Embryonic facial prominence (tissue), 1 donor: ENCODE results near the gene CTIF.
"Not testable (repeated sequence)": the region's sequence is repeated elsewhere in the genome, so short reads cannot be mapped to it uniquely, and the experiment has no call there.

Experiments used
- DNase-seq: peaks from one replicate; pipeline ENCODE4 v3.0.0-alpha.2; 2016; ENCODE audit errors: extremely low spot score

The CTIF gene

GRCh38 chr18:48706731-48707130 lies 167.9 kb downstream of the CTIF start:
- DNase-seq: no peak

DNA sequence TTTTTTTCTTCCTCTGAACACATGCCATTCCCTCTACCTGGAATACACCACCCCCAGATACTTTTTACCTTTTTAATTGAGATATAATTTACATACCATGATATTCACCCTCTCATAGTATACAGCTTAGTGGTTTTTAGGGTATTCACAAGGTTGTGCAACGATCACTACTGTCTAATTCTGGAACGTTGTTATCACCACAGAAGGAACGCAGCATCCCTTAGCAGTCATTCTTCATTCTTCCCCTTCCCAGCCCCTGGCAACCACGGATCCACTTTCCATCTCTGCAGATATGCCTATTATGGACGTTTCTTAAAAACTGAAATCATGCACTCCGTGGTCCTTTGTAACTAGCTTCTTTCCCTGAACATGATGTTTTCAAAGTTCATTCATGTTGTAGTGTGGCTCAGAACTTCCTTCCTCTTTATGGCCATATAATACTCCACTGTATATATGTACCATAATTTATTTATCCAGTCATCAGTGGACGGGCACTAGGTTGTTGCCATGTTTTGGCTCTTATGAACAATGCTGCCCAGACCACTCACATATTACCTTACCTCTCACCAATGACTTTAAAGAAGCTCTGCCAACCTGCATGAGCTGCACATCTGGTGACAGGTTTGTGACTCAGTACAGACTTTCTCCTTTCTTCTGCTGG lies 168.9 kb downstream of the CTIF start:
- DNase-seq: no peak

DNA sequence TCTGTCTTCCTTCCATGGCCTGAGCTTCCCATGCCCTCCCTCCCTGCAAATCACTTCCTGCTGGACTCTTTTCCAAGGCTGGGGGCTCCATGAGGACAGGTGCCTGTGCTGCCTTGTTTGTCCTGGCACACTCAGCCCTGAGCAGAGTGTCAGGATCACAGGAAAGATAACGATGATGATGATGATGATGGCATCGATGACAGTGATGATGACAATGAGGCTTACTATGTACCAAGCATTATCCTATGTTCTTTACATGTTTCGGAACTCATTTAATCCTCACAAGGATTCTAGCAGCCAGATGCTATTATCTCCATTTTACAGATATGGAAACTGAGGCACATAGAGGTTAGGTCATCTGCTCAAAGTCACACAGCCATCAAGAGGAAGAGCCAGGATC lies 170.0 kb downstream of the CTIF start:
- DNase-seq: no peak

- no peak for DNase-seq
Measured at GRCh38 chr18:48709371-48710062, 170.7 kb downstream of the CTIF start.

DNA sequence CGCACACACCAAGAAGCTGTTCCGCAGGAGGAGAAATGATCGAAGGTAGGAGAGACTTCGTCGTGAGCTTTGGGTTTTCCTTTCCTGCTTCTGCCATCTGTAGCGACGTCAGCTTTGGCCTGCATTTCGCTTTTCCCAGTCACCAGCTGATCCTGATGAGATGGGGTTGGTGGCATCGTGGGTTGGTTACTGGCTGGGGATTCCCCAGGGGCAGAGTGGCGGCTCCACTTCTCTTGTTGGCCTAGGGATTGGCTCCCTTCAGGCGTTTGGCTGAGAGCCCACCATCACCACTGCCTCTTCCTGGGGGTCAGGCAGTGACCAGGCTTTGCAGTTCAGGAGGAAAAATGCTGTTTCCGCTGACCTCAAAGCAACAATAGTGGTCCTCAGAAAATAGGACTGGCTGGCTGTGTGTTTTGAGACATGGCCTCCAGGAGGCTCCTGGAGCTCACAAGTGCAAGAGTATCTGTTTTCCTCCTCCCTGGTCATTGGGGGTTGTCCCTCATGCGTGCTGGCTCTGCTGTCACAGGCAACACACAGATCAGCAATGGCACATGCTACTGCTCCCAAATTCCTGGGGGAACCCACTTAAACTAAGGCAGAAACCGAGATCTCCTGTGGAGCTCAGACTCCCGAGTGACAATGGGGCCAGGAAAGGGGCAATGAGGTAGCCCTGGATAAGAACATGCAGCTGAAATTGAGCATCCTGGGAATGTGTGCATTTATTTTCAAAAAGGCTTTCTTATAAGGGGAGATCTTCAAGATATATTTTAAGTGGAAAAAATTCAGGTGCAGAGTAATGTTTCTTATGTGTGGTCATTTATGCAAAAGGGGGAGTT lies 173.0 kb downstream of the CTIF start:
- no peak for DNase-seq

DNA sequence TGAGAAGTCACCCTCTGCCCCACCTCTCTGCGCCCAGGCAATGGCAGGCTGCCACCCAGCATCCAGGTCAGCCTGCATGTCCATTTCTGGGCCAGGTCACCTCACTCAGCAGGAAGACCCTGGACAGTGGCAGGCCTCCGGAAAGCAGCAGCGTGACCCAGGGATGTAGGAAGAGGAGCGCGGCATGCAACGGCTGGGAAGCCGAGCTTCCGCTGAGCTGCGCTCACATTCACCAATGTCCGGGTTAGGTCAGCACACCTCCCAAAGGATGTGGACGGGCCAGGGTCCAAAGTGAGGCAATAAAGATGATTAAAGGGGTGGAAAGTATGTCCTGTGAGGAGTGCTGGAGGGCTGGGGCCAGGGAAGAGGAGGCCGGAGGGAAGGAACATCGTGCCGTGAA lies 174.5 kb downstream of the CTIF start:
- no peak for DNase-seq

DNA sequence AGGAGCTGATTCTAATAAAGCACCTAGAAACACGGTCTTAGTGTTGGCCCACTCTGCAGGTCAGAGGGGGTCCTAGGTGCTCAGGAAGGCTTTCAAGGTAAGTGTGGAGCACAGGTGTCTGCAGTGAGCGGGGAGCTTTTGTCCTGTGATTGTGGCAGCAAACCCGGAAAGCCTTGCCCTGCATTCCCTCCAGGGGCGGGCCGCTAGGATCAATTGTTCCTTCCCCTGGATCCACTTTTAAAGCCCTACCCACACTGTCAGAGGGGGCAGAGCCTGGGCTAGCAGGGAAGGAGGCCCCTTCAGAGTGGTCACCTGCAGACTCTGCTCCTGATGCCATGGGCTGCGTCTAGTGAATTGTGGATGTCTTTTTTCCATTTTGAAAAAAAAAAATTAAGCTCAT lies 176.0 kb downstream of the CTIF start:
- no peak for DNase-seq

GRCh38 chr18:48715711-48716361 lies 177.0 kb downstream of the CTIF start:
- DNase-seq: no peak

- DNase-seq: not testable (repeated sequence)
Measured at GRCh38 chr18:48717227-48717626, 178.4 kb downstream of the CTIF start.

- no peak for DNase-seq
Measured at GRCh38 chr18:48718251-48718959, 179.6 kb downstream of the CTIF start.

- DNase-seq: no peak
Measured at GRCh38 chr18:48719388-48719787, 180.6 kb downstream of the CTIF start.

DNA sequence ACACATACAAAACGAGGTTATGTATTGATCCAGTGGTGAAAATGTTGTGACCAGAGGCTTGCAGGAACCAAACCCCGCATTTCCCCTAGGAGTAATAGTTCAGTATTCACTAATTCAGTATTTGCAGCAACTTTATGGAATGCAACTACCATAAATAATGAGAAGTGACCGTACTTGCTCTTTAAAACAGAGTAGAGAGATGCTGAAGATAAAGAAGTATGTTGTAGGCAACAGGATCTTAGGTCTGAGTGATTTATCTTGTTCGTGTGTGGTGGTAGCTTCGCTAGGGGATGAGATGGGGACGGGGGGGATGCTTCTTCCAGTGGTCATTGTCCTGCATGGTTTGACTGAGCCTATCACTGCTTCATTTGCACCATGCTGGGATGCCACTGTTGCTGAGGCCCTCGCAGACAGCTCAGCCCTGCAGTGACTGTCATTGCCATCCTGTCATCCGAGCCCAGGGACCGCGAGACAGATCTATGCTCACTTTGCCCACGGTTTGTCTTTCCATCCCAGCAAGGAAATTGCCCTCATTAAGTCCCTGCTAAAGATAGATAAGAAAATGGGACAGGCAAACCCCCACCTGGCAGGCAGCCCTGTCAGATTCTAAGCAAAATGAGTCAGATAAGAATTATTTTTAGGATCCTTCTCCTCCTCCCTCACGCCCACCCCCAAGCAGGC lies 181.3 kb downstream of the CTIF start:
- no peak for DNase-seq

DNA sequence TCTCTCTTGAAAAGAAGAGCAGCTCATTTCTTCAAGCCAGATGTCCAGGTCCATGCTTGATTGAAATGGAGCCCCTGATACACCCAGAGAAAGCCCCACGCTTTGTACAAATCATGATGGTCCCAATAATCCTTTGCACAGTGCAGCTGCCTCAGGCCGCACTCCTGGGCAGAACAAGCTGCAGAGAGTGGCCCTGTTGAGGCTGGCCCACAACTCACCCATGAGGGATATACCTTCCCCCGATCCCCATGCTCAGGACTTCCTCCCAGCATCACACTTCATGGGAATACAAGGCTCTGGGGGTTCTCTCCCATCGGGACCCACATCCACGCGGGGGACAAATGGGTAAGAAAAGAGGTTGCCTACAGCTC lies 181.8 kb downstream of the CTIF start:
- DNase-seq: no peak

DNA sequence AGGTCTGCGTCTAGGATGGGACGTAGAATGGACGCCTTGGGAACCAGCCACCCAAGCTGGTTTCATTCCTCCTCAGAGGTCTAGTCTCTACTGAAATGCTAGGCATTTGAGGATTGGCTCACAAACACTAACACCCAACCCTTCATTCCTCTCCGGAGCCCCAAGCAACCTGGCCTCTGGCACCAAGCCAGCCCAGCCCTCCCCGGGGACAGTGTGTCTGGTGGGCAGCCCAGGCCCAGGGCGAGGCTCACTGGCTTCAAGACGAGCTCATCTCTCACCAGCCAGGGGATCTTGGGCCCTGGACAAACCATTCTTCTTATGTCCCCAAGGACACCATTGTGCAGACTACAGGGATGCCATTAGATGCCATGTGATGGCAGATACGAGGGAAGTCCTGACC lies 182.5 kb downstream of the CTIF start:
- no peak for DNase-seq

DNA sequence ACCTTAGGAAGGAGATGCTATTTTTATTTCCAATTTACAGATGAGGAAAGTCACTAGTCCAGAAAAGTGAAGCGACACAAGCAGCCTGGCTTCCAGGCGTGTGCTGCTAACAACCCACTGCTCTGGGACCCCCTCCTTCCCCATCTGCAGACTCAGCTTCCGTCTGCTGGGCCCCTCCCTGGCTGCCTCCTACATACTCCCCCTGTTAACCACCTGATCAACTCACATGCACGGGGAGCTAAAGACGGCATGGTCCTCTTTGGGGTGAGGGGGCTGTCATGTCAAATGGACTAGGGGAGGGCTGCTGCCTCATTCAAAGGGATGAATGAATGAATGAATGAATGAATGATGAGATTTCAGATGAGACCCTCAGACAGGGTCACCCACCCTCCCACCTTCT lies 184.2 kb downstream of the CTIF start:
- DNase-seq: no peak

- DNase-seq: no peak
Measured at GRCh38 chr18:48723837-48724236, 185.0 kb downstream of the CTIF start.

- no peak for DNase-seq
Measured at GRCh38 chr18:48724442-48724841, 185.6 kb downstream of the CTIF start.

- no peak for DNase-seq
Measured at GRCh38 chr18:48724939-48725338, 186.1 kb downstream of the CTIF start.

- no peak for DNase-seq
Measured at GRCh38 chr18:48725562-48725961, 186.7 kb downstream of the CTIF start.

DNA sequence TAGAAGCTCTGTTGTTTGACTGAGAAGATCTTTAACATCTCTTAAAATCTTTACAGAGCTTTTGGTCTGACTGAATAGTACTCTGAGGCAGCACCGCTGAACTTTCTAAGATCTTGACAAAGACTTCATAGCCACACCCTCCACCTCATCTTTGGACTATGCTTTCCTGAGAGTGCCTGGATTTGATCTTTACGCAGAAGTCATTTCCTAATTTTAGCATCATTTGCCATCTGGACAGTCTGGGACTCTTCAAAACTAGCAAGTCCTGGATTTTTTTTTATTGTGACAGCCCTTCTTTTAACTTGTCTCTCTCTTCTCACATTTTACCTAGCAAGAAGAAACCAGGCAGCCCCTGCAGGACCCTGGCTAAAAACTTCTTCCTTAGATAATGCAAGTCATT lies 188.8 kb downstream of the CTIF start:
- no peak for DNase-seq

DNA sequence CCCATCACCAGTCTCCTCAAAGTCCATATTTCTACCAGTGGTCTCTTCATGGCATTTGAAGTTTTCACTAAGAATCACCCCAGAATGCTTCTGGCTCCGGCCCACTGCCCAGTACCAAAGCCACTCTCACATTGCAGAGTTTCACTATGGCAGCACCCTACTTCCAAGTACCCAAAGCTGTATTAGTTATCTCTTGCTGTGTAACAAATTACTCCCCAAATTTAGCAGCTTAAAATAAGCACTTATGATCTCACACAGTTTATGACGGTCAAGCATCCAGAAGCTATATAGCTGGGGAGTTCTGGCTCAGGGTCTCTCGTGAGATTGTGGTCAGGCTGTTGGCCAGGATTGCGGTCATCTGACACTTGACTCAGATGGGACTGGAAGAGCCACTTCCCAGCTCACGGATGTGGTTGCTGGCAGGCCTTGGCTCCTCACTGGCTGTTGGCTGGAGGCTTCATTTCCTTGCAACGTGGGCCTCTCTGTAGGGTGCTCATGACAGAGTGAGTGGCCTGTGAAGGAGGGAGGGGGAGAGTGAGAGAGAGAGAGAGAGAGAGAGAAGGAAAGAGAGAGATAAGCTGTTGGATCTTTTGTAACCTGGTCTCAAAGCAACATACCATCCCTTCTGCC lies 189.5 kb downstream of the CTIF start:
- no peak for DNase-seq
